BJ (cell line): ENCODE results near the gene SERPINA5. TPM values are rescaled to one million over a fixed set of nuclear protein-coding genes. Genes with fewer than 3 reads are reported as not detected.

Experiments
- CTCF ChIA-PET: fragments of 350-600 bp; formaldehyde crosslinking; extraction: SDS; loops from one replicate; lab custom pipeline; 2021; ENCODE audit warnings: antibody characterized with exemption, inconsistent platforms; lab: Yijun Ruan, JAX
- POLR2A ChIA-PET: fragments of 300-600 bp; sonication (Branson Sonifier 250); formaldehyde crosslinking; extraction: SDS; loops from one replicate; lab custom pipeline; 2021; ENCODE audit warnings: antibody characterized with exemption; lab: Charles Lee
- DNase-seq: peaks from one replicate; pipeline ENCODE4 v3.0.0-alpha.2; 2011; ENCODE audit warnings: low read depth
- H3K27me3 ChIP-seq: 2 replicates; pipeline ENCODE4 v1.6.0; 2011; ENCODE audit warnings: low read length; ENCODE audit not compliant: control insufficient read depth, insufficient read depth
- H3K36me3 ChIP-seq: 2 replicates; pipeline ENCODE4 v1.5.1; 2011; ENCODE audit warnings: low read length; ENCODE audit not compliant: control insufficient read depth, insufficient read depth
- H3K4me3 ChIP-seq: 2 replicates; pipeline ENCODE4 v1.5.1; 2011; ENCODE audit warnings: low read depth, mild to moderate bottlenecking, control low read depth, low read length
- CTCF ChIP-seq: IDR thresholded peaks from 2 replicates; pipeline ENCODE4 v1.5.1; 2011; ENCODE audit warnings: low read depth, mild to moderate bottlenecking, control low read depth, inconsistent platforms, low read length, moderate library complexity; ENCODE audit not compliant: insufficient read depth
- polyA plus RNA-seq: library from polyadenylated mRNA; depleted of rRNA; stranded (reverse); fragments of >200 nt; gene quantifications from 2 replicates; pipeline ENCODE4 v1.2.3, GENCODE V29; 2011; rRNA removed

SERPINA5 gene
- polyA plus RNA-seq, 1 experiment, result 0.09 TPM

GRCh38 chr14:94638961-94639817 is 58.0 kb downstream of the SERPINA5 start:
- Histone ChIP-seq H3K36me3 (no peaks in the 10 kb centered on the region), H3K4me3 (no peak overlapping the region), H3K27me3 (no peaks in the 10 kb centered on the region)
- POLR2A ChIA-PET, result no interaction called here
- TF ChIP-seq CTCF, result no peak
- CTCF ChIA-PET, result no interaction called here
- no peak for DNase-seq

- POLR2A ChIA-PET, result no interaction called here
- H3K27me3 ChIP-seq, result no peaks in the 10 kb centered on the region
- H3K4me3 ChIP-seq, result no peak overlapping the region
- CTCF ChIA-PET, result no interaction called here
- H3K36me3 ChIP-seq, result no peaks in the 10 kb centered on the region
- no peak for TF ChIP-seq CTCF
- no peak for DNase-seq
Observed at GRCh38 chr14:94640721-94641631, 59.8 kb downstream of the SERPINA5 start.

- ChIA-PET CTCF (no interaction called here), POLR2A (no interaction called here)
- no peaks in the 10 kb centered on the region for H3K27me3 ChIP-seq
- no peaks in the 10 kb centered on the region for H3K36me3 ChIP-seq
- TF ChIP-seq CTCF, result no peak
- no peak for DNase-seq
- H3K4me3 ChIP-seq, result no peak overlapping the region
Observed at GRCh38 chr14:94641632-94641955, 60.4 kb downstream of the SERPINA5 start.

Other genes with a start within 250 kb of the SERPINA5 start
- not detected in 2 replicates for gene SERPINA2, start 214.7 kb upstream of the SERPINA5 start, polyA plus RNA-seq
- gene SERPINA1, start 192.8 kb upstream of the SERPINA5 start, polyA plus RNA-seq, result 0.34 and 0.40 TPM in 2 replicates
- not detected in 2 replicates for gene SERPINA11, start 128.6 kb upstream of the SERPINA5 start, polyA plus RNA-seq
- 0.09 and 0.12 TPM in 2 replicates for gene SERPINA9, start 105.2 kb upstream of the SERPINA5 start, polyA plus RNA-seq
- gene SERPINA12, start 72.0 kb upstream of the SERPINA5 start, polyA plus RNA-seq, result not detected in 2 replicates
- not detected in 2 replicates for gene SERPINA4, start 20.0 kb upstream of the SERPINA5 start, polyA plus RNA-seq
- 0.70 and 0.91 TPM in 2 replicates for gene SERPINA3, start 31.0 kb downstream of the SERPINA5 start, polyA plus RNA-seq
- gene GSC, start 188.7 kb downstream of the SERPINA5 start, polyA plus RNA-seq, result not detected in 2 replicates